Endothelial cell of umbilical vein (primary cell): ENCODE data around the gene MRPS12. TPM values are rescaled to one million over a fixed set of nuclear protein-coding genes. Genes with fewer than 3 reads are reported as not detected.

Experiments
- BruUV-seq: library from RNA; stranded (reverse); fragments of 400-500 nt; replicated peaks from 2 replicates; lab custom pipeline; 2021; lab: Mats Ljungman, UMichigan
- CTCF ChIA-PET: fragments of 300-600, 350-600 bp; sonication (Branson Sonifier 250); formaldehyde crosslinking; loops from one replicate; lab custom pipeline; 2021; ENCODE audit warnings: antibody characterized with exemption, inconsistent platforms; lab: Charles Lee
- POLR2A ChIA-PET: fragments of 300-600, 350-600 bp; sonication (Branson Sonifier 250); formaldehyde crosslinking; loops from one replicate; lab custom pipeline; 2021; ENCODE audit warnings: antibody characterized with exemption, inconsistent platforms; lab: Charles Lee
- DNase-seq: peaks from one replicate; pipeline ENCODE4 v3.0.0-alpha.2; 2011; ENCODE audit warnings: low read depth, low spot score
- FAIRE-seq: peaks from 2 replicates; lab custom pipeline; 2011; peaks lifted over from hg19 to GRCh38; lab: Jason Lieb, UNC
- H2AFZ ChIP-seq: 2 replicates; pipeline ENCODE4 v1.6.0; 2012; ENCODE audit warnings: low read depth, low read length, control low read depth, inconsistent platforms
- H3K27ac ChIP-seq: 2 replicates; pipeline ENCODE4 v1.5.1; 2011; ENCODE audit warnings: low read depth, mild to moderate bottlenecking, control low read depth, low read length, moderate library complexity; ENCODE audit not compliant: insufficient read depth
- H3K27me3 ChIP-seq, 2 experiments: 2 replicates each; pipeline versions ENCODE4 v1.6.0 to v1.6.1; 2011; ENCODE audit warnings: low read length in 2 of 2, mixed read lengths in 1 of 2; ENCODE audit not compliant: control insufficient read depth in 2 of 2, insufficient read depth in 2 of 2
- H3K36me3 ChIP-seq, 2 experiments: 2 replicates in 1 of 2; 3 replicates in 1 of 2; pipeline ENCODE4 v1.5.1; 2011; ENCODE audit warnings: low read length in 2 of 2, mild to moderate bottlenecking in 1 of 2, moderate library complexity in 1 of 2; ENCODE audit not compliant: control insufficient read depth in 2 of 2, insufficient read depth in 2 of 2; ENCODE audit errors: extremely low read depth in 1 of 2
- H3K4me1 ChIP-seq: 3 replicates; pipeline ENCODE4 v1.5.1; 2011; ENCODE audit warnings: mild to moderate bottlenecking, low read length; ENCODE audit not compliant: control insufficient read depth, insufficient read depth; ENCODE audit errors: extremely low read depth
- H3K4me2 ChIP-seq: 2 replicates; pipeline ENCODE4 v1.6.1; 2011; ENCODE audit warnings: low read length, control low read depth, mixed read lengths; ENCODE audit not compliant: insufficient read depth
- H3K4me3 ChIP-seq, 3 experiments: fragments of 200-600 bp in 1 of 3; sonication (generic), shearing (Covaris generic) in 1 of 3; replicated peaks in 1 of 3; 2 replicates each; pipeline ENCODE4 v1.5.1; 2011 to 2016; ENCODE audit warnings: control low read depth in 3 of 3, low read length in 3 of 3, mild to moderate bottlenecking in 2 of 3, inconsistent platforms in 1 of 3, low read depth in 1 of 3, moderate library complexity in 1 of 3; ENCODE audit not compliant: insufficient read depth in 1 of 3
- H3K79me2 ChIP-seq: 2 replicates; pipeline ENCODE4 v1.6.0; 2012; ENCODE audit warnings: low read length, inconsistent platforms; ENCODE audit not compliant: control insufficient read depth, insufficient read depth
- H3K9ac ChIP-seq: replicated peaks from 2 replicates; pipeline ENCODE3; 2011; ENCODE audit warnings: low read length, control low read depth; ENCODE audit not compliant: insufficient read depth; ENCODE audit errors: extremely low read depth
- H3K9me1 ChIP-seq: replicated peaks from 3 replicates; pipeline ENCODE4 v1.6.0; 2011; ENCODE audit warnings: mild to moderate bottlenecking, low read length; ENCODE audit not compliant: control insufficient read depth, insufficient read depth; ENCODE audit errors: extremely low read depth
- H3K9me3 ChIP-seq: replicated peaks from 2 replicates; pipeline ENCODE4 v1.5.1; 2012; ENCODE audit warnings: low read length, inconsistent platforms; ENCODE audit not compliant: control insufficient read depth, insufficient read depth
- H4K20me1 ChIP-seq: replicated peaks from 2 replicates; pipeline ENCODE3; 2011; ENCODE audit warnings: mild to moderate bottlenecking, low read length; ENCODE audit not compliant: control insufficient read depth, insufficient read depth; ENCODE audit errors: extremely low read depth
- CTCF ChIP-seq, 2 donors: IDR thresholded peaks; 1 replicate in 1 of 2; 2 replicates in 1 of 2; pipeline ENCODE4 v1.5.1; 2011; ENCODE audit warnings: low read length in 2 of 2, mild to moderate bottlenecking in 2 of 2, moderate library complexity in 2 of 2, control low read depth in 1 of 2, inconsistent platforms in 1 of 2, low read depth in 1 of 2; ENCODE audit not compliant: insufficient read depth in 1 of 2; ENCODE audit errors: extremely low read depth in 1 of 2
- EZH2 ChIP-seq: IDR thresholded peaks from 2 replicates; pipeline ENCODE4 v1.6.1; 2012; ENCODE audit warnings: borderline replicate concordance, low read depth, mild to moderate bottlenecking, moderate library complexity, low read length, inconsistent platforms; ENCODE audit not compliant: severe bottlenecking
- FOS ChIP-seq: IDR thresholded peaks from 2 replicates; pipeline ENCODE4 v1.6.1; 2011; ENCODE audit warnings: mild to moderate bottlenecking, low read length, moderate library complexity, borderline replicate concordance; ENCODE audit not compliant: insufficient read depth
- GATA2 ChIP-seq: IDR thresholded peaks from 2 replicates; pipeline ENCODE4 v1.7.0; 2011; ENCODE audit warnings: low read depth, mild to moderate bottlenecking, moderate library complexity, mixed read lengths, low read length; ENCODE audit not compliant: insufficient read length, insufficient read depth
- JUN ChIP-seq: IDR thresholded peaks from 2 replicates; pipeline ENCODE4 v1.6.1; 2011; ENCODE audit warnings: borderline replicate concordance, low read depth; ENCODE audit not compliant: insufficient read length, insufficient read depth
- MAX ChIP-seq: IDR thresholded peaks from 2 replicates; pipeline ENCODE4 v1.6.1; 2011; ENCODE audit not compliant: insufficient read depth, insufficient read length
- MYC ChIP-seq: IDR thresholded peaks from one replicate; pipeline ENCODE4 v1.6.1; 2011; ENCODE audit warnings: mild to moderate bottlenecking, low read depth, low read length
- POLR2A ChIP-seq: IDR thresholded peaks from 2 replicates; pipeline ENCODE4 v1.6.1; 2012; ENCODE audit warnings: low read depth, mild to moderate bottlenecking, control low read depth, low read length
- POLR2AphosphoS5 ChIP-seq: IDR thresholded peaks from 2 replicates; pipeline ENCODE4 v1.6.1; 2012; ENCODE audit warnings: low read depth, mild to moderate bottlenecking, control low read depth, low read length, moderate library complexity; ENCODE audit not compliant: insufficient read depth
- dilution Hi-C: fragments of 300-500 bp; cut with MboI; formaldehyde crosslinking; loops from one replicate; pipeline ENCODE4 v1.15.0; 2019; ENCODE audit warnings: low sequenced_read_pairs; ENCODE audit not compliant: extremely low pct_ligation_motif_present
- intact Hi-C: fragments of 100-400 bp; cut with micrococcal nuclease; formaldehyde crosslinking; loops from one replicate; pipeline ENCODE4 v1.10.0; 2022
- polyA plus RNA-seq, 4 experiments: library from polyadenylated mRNA; depleted of rRNA in 3 of 4; stranded (reverse) in 3 of 4; unstranded in 1 of 4; fragments of >200 nt; gene quantifications; 2 replicates each; pipeline versions ENCODE4 v1.2.1 to v1.2.3, GENCODE V29; 2011 to 2012; ENCODE audit warnings: missing spikeins in 1 of 4
- total RNA-seq: library from RNA; stranded (reverse); gene quantifications from 2 replicates; pipeline ENCODE4 v1.2.3, GENCODE V29; 2021

The MRPS12 gene
- total and polyA plus RNA-seq, 2 donors (not counting 3 experiments of a cell fraction or from before 2014, with no cell fraction given) = 49.3 to 86.3 TPM

- Histone ChIP-seq H2AFZ (no peak overlapping the region), H3K4me2 (no peak overlapping the region), H3K9ac (no peak overlapping the region), H3K9me1 (no peaks in the 10 kb centered on the region), H3K79me2 (no peaks in the 10 kb centered on the region), H3K36me3 (peaks cover 2 to 17% of the 10 kb centered on the region in 2 experiments), H3K27me3 (no peaks in the 10 kb centered on the region), H3K4me3 (no peak overlapping the region), H3K9me3 (no peaks in the 10 kb centered on the region), H3K4me1 (no peaks in the 10 kb centered on the region), H3K27ac (no peak overlapping the region), H4K20me1 (no peaks in the 10 kb centered on the region)
- dilution Hi-C loops (no loop called here), intact Hi-C loops (no loop called here)
- TF ChIP-seq MAX (no peak), POLR2AphosphoS5 (no peak), GATA2 (no peak), JUN (no peak), POLR2A (no peak), FOS (no peak), MYC (no peak), EZH2 (no peak), CTCF (IDR thresholded peaks at IDR 0.05; ENCODE audit: extremely low read depth in 1 of 2, insufficient read depth in 1 of 2, low read depth in 1 of 2, low read length in 2 of 2) (no peak)
- ChIA-PET POLR2A (no interaction called here), CTCF (no interaction called here)
- no TSS peak for BruUV-seq
- DNase-seq = no peak
- FAIRE-seq = no peak
Observed at GRCh38 chr19:38891771-38892170, 39.0 kb upstream of the MRPS12 start.
